Measurements from ENCODE around the gene ACOT6.
"Not testable (repeated sequence)": the region's sequence is repeated elsewhere in the genome, so short reads cannot be mapped to it uniquely, and the experiment has no call there.

The ACOT6 gene

DNA sequence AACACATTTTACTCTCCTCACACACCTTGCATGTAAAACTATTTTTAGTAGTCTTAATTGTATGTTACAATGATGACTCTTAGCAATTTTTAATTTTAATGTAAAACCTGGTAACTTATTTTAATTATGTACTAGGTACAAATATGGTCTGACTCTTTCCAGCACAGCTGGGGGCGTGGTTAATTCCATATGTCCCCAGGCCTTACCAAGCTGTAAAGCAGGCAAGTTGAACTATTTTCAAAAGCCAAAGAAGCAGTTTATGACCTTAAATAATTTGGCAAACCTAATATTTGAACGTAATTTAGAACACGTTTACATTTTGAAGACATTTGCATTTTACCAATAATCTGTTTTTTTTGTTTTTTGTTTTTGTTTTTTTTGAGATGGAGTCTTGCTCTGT lies 9.3 kb upstream of the ACOT6 start:
- no peak for DNase-seq

- no peak for DNase-seq
Observed at GRCh38 chr14:73606271-73606670, 6.0 kb upstream of the ACOT6 start.

GRCh38 chr14:73607241-73607640 lies 5.1 kb upstream of the ACOT6 start:
- DNase-seq, result no peak

GRCh38 chr14:73610687-73611086 lies 1.6 kb upstream of the ACOT6 start:
- DNase-seq, result no peak

DNA sequence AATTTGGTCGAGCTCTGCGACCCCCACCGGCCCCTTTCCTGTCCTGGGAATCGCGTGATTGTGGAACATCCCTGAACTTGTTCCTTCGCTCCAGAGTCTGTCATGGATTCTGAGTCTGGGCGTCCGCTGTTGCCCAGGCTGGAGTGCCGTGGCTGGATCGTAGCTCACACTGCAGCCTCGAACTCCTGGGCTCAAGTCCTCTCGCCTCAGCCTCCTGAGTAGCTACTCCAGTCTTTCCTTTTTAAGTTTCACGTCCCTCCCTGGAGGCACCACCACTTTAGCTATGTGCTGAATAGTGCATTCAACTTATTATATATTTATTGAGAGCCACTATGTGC lies 698 bp downstream of the ACOT6 start:
- no peak for DNase-seq

DNA sequence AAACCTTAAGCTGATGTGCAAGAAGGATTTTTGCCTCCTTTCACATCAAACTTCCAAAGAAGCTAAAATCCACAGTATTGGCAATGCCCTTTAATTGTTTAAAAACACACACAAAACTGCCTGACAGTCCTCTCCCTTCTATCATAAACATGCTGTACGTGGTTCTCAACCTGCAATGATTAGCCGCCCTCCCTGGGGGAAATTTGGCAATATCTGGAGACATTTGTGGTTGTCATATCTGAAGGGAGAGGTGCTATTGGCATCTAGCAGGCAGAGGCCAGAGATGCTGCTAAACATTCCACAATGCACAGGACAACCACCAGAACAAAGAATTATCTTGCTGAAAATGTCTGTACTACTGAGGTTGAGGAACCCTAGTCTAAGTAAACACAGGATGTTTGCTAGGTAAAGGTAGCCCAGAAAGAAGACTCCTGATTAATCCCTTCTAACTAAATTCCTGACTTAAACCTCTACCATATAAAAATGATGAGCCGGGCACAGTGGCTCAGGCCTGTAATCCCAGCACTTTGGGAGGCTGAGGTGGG lies 1.2 kb downstream of the ACOT6 start:
- no peak for DNase-seq

DNA sequence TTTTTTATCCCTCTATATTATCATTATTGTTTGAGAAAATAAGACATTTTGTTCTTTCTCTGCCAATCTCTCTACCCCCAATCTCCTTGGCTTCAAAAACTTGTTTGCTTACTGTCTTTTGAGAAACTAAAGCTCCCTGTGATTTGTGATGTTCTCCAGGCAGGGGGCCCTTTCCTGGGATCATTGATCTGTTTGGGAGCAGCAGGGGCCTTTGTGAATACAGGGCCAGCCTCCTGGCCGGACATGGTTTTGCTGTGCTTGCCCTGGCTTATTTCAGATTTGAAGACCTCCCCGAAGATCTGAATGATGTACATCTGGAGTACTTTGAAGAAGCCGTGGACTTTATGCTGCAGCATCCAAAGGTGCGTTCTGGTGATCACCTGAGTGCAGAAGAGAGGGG lies 4.5 kb downstream of the ACOT6 start:
- DNase-seq, result no peak

GRCh38 chr14:73619524-73619923 lies 7.2 kb downstream of the ACOT6 start:
- no peak for DNase-seq

DNA sequence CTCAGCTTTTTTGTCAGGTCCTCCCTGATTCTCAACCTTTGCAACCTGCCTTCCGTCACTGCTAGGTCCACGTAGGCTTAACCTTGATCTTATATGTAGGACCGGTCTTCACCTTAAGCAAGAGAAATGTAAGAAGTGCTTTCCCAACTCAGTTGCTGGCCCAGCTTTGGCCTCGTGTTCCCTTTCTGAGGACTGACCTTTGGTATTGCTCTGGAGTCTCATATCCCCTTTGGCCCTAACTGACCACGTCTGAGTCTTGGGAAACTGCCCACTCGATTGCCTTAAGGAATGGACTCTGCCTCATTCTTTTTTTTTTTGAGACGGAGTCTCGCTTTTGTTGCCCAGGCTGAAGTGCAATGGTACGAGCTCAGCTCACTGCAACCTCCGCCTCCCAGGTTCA lies 8.0 kb downstream of the ACOT6 start:
- DNase-seq, result no peak

DNA sequence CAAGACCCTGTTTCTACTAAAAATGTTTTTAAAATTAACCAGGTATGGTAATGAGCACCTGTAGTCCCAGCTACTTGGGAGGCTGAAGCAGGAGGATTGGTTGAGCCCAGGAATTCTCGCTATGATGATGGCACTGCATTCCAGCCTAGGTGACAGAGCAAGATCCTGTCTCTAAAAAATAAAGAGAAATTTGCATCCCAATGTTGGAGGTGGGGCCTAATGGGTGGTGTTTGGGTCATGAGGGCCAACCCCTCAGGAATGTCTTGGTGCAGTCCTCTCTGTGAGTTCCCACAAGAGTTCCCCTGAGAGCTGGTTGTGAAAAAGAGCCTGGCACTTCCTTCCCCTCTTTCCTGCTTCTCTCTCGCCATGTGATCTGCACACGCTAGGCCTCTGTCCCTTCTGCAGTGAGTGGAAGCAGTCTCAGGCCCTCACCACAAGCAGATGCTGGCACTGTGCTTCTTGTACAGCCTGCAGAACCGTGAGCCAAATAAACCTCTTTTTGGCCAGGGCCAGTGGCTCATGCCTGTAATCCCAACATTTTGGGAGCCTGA lies 11.3 kb downstream of the ACOT6 start:
- no peak for DNase-seq

GRCh38 chr14:73625706-73626105 lies 13.4 kb downstream of the ACOT6 start:
- no peak for DNase-seq

- no peak for DNase-seq
Observed at GRCh38 chr14:73627151-73627558, 14.8 kb downstream of the ACOT6 start.

DNA sequence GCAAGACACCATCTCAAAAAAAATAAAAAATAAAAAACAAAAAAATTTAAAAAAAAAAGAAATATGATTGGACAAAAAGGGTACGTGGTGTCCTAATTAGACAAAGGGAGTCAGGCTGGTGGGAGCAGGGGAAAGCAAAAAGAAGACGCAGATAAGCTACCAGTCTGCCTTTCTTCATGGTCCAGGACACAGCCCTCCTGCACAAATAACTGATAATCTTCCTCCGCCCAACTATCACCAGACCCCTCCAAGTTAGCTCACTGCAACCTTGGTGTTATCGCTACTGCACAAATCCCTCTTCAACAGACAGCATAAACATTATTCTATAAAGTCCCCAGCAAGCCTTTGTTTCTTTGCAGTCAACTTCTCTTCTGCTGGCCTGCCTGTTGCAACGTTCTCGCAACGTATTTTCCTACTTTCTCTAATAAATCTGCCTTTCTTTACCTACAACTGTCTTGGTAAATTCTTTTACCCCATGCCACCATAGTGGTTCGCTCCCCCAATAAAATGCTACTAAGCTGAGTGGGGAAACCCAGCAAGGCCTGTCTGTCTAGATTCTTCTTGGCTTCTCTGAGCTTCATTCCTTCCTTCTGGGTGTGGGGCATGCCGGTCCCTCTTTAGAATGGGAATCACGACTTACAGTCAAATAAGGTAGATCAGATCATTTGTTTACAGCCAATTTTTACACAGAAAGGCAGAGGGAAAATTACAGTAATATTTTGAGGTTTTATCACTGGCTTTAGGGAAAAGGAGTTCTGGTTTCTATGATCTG lies 17.9 kb downstream of the ACOT6 start:
- DNase-seq, result no peak

DNA sequence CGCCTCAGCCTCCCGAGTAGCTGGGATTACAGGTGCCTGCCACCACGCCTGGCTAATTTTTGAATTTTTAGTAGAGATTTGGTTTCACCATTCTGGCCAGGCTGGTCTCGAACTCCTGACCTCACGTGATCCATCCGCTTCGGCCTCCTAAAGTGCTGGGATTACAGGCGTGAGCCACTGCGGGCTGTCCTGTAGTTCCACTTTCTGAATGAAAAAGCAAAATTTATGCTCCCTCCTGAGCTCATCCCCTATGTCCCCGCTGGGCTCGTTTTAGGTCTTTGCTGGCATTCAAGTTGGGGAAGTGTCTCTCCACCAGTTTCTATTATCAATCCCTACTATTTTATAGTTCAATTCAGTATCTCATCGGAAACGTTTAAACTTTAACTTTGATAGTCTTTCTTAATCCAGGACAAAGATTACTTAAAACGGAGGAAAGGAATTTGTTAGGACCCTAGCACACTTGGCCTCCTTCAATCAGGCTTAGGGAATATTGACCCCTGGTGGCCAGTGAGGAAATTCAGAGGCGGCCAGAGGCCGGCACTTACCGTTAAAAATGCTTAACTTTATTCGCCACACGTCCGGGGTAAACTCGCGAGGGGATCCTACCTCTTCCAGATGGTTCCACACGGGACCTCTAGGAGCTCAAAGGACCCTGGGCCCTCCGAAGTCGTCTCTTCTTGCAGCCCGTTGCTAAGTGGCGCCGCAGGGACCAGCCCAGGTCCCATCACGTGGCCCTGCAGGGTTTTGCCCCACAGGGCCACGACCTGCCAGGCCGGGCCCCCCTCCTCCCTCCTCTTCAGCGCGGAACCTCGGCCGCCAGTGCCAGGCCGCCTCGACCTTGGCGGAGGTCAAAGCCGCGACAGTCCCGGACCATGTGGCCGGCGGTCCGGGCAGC lies 21.0 kb downstream of the ACOT6 start:
- peak; percentile 29 for DNase-seq

GRCh38 chr14:73634011-73634833 lies 21.9 kb downstream of the ACOT6 start:
- DNase-seq, result peak; percentile 8

- DNase-seq, result not testable (repeated sequence)
Observed at GRCh38 chr14:73636355-73636754, 24.0 kb downstream of the ACOT6 start.

DNA sequence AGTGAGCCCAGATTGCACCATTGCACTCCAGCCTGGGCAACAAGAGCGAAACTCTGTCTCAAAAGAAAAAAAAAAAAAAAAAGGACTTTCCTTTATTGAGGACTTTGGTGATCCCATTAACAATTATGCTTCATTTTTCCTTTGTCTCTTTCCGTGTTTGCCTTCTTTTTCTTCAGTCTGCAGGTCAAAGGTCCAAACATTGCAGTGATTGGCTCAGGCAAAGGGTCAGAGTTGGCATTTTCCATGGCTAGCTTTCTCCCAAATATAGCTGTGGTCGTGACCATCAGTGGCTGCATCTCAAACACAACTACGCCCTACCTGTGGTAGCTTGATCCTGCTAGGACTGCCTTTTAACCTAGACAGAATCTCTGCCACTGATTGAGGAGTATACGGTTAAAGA lies 25.5 kb downstream of the ACOT6 start:
- no peak for DNase-seq

- no peak for DNase-seq
Observed at GRCh38 chr14:73640796-73641365, 28.6 kb downstream of the ACOT6 start.

DNA sequence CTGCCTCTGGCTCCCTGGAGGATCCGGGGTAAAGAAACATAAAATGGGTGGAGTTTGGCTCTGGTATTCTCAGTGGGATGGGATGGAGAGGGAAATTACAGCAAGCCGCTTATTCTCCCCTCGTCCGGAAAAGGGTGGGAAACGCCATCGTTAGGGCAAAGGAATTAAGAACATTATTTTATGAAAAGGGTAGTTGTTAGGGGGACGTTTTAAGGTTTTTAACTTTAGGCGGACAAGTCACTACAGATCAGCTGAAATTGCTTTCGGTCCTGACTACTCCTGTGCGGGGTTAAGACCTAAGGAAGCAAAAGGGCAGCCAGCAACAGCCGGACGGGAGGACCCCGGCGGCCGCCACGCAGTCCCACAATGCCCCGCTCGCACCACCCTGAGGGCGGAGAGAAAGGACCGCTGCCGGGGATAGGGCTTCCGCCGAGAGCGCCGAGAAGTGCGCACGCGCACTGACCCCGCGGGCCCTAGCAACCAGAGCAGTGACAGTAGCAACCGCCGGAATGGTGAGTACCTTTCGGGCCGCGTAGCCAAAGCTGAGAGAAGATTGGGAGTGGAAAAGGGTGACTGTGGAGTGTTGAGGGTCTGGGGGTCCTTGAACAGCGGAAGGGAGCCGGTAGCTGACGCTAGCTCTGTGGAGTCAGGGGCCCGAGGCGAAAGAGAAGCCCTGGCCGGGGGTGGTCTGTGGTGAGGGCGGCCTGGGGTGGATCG lies 32.4 kb downstream of the ACOT6 start, which contains the start of gene DNAL1:
DNAL1 (plus strand) TSS at position 456 of the 717 bp plus-strand sequence; CDS start at position 510, 54 bp downstream.
- DNase-seq, result peak; percentile 85

- DNase-seq, result no peak
Observed at GRCh38 chr14:73645248-73645610, 32.9 kb downstream of the ACOT6 start.

DNA sequence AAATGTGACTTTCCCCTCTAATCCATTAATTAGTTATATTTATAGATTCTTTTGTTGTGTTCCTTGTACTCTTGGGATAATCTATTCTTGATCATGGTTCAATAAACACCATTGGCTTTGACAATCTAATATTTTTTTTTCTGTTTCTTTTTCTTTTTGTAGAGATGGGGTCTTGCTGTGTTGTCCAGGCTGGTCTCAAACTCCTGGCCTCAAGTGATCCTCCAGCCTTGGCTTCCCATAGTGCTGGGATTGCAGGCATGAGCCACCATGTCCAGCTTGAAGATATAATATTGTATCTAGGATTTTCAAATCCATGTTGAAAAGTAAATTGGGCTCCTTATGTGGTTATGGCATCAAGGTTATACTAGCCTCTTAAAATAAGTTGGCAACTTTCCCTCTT lies 38.7 kb downstream of the ACOT6 start:
- DNase-seq, result no peak

- no peak for DNase-seq
Observed at GRCh38 chr14:73655851-73656250, 43.5 kb downstream of the ACOT6 start.
